ENCODE measurements around the gene POC1A.

Gene POC1A

GRCh38 chr3:52149726-52150125 is 4.5 kb downstream of the POC1A start:
- no peak overlapping the region for H3K4me3 ChIP-seq (ENCODE audit: low read depth in 1 of 2, low read length in 2 of 2)
- peaks cover 5 to 8% of the 10 kb centered on the region in 2 donors for H3K4me1 ChIP-seq (ENCODE audit: control insufficient read depth in 1 of 2, insufficient read depth in 2 of 2, low read length in 2 of 2)
- no peak overlapping the region for H3K27ac ChIP-seq (ENCODE audit: low read length)
- no peaks in the 10 kb centered on the region for H3K27me3 ChIP-seq (ENCODE audit: low read depth, low read length)
- H3K36me3 ChIP-seq (ENCODE audit: control insufficient read depth in 1 of 2, insufficient read depth in 2 of 2, low read length in 2 of 2) = no peaks in the 10 kb centered on the region
- H3K9me3 ChIP-seq (ENCODE audit: control insufficient read depth in 1 of 2, low read length in 2 of 2) = no peaks in the 10 kb centered on the region

GRCh38 chr3:52149021-52149420 is 5.2 kb downstream of the POC1A start:
- no peaks in the 10 kb centered on the region for H3K9me3 ChIP-seq (ENCODE audit: control insufficient read depth in 1 of 2, low read length in 2 of 2)
- H3K4me3 ChIP-seq (ENCODE audit: low read depth in 1 of 2, low read length in 2 of 2) = no peak overlapping the region
- H3K27me3 ChIP-seq (ENCODE audit: low read depth, low read length) = no peaks in the 10 kb centered on the region
- H3K36me3 ChIP-seq (ENCODE audit: control insufficient read depth in 1 of 2, insufficient read depth in 2 of 2, low read length in 2 of 2) = no peaks in the 10 kb centered on the region
- peaks cover 5 to 9% of the 10 kb centered on the region in 2 donors for H3K4me1 ChIP-seq (ENCODE audit: control insufficient read depth in 1 of 2, insufficient read depth in 2 of 2, low read length in 2 of 2)
- H3K27ac ChIP-seq (ENCODE audit: low read length) = no peak overlapping the region

GRCh38 chr3:52147804-52148203 is 6.4 kb downstream of the POC1A start:
- no peak overlapping the region for H3K27ac ChIP-seq (ENCODE audit: low read length)
- H3K4me3 ChIP-seq (ENCODE audit: low read depth in 1 of 2, low read length in 2 of 2) = no peak overlapping the region
- no peaks in the 10 kb centered on the region for H3K9me3 ChIP-seq (ENCODE audit: control insufficient read depth in 1 of 2, low read length in 2 of 2)
- no peaks in the 10 kb centered on the region for H3K36me3 ChIP-seq (ENCODE audit: control insufficient read depth in 1 of 2, insufficient read depth in 2 of 2, low read length in 2 of 2)
- H3K4me1 ChIP-seq (ENCODE audit: control insufficient read depth in 1 of 2, insufficient read depth in 2 of 2, low read length in 2 of 2) = peaks cover 0 to 4% of the 10 kb centered on the region in 2 donors
- no peaks in the 10 kb centered on the region for H3K27me3 ChIP-seq (ENCODE audit: low read depth, low read length)

- no peaks in the 10 kb centered on the region for H3K36me3 ChIP-seq (ENCODE audit: control insufficient read depth in 1 of 2, insufficient read depth in 2 of 2, low read length in 2 of 2)
Measured at GRCh38 chr3:52146811-52147210, 7.4 kb downstream of the POC1A start.

GRCh38 chr3:52146189-52146588 is 8.0 kb downstream of the POC1A start:
- Histone ChIP-seq H3K27ac (ENCODE audit: low read length) (no peak overlapping the region), H3K4me3 (ENCODE audit: low read depth in 1 of 2, low read length in 2 of 2) (no peak overlapping the region), H3K9me3 (ENCODE audit: control insufficient read depth in 1 of 2, low read length in 2 of 2) (no peaks in the 10 kb centered on the region), H3K27me3 (ENCODE audit: low read depth, low read length) (no peaks in the 10 kb centered on the region), H3K4me1 (ENCODE audit: control insufficient read depth in 1 of 2, insufficient read depth in 2 of 2, low read length in 2 of 2) (peaks cover 0 to 4% of the 10 kb centered on the region in 2 donors), H3K36me3 (ENCODE audit: control insufficient read depth in 1 of 2, insufficient read depth in 2 of 2, low read length in 2 of 2) (no peaks in the 10 kb centered on the region)

More at GRCh38 chr3:52146811-52147210, 7.4 kb downstream of the POC1A start:
- Histone ChIP-seq H3K9me3 (ENCODE audit: control insufficient read depth in 1 of 2, low read length in 2 of 2) (no peaks in the 10 kb centered on the region), H3K4me1 (ENCODE audit: control insufficient read depth in 1 of 2, insufficient read depth in 2 of 2, low read length in 2 of 2) (peaks cover 0 to 4% of the 10 kb centered on the region in 2 donors), H3K27ac (ENCODE audit: low read length) (no peak overlapping the region), H3K4me3 (ENCODE audit: low read depth in 1 of 2, low read length in 2 of 2) (no peak overlapping the region), H3K27me3 (ENCODE audit: low read depth, low read length) (no peaks in the 10 kb centered on the region)

- no peaks in the 10 kb centered on the region for H3K27me3 ChIP-seq (ENCODE audit: low read depth, low read length)
- H3K27ac ChIP-seq (ENCODE audit: low read length) = no peak overlapping the region
- H3K4me3 ChIP-seq (ENCODE audit: low read depth in 1 of 2, low read length in 2 of 2) = no peak overlapping the region
- no peaks in the 10 kb centered on the region for H3K36me3 ChIP-seq (ENCODE audit: control insufficient read depth in 1 of 2, insufficient read depth in 2 of 2, low read length in 2 of 2)
- H3K9me3 ChIP-seq (ENCODE audit: control insufficient read depth in 1 of 2, low read length in 2 of 2) = no peaks in the 10 kb centered on the region
- H3K4me1 ChIP-seq (ENCODE audit: control insufficient read depth in 1 of 2, insufficient read depth in 2 of 2, low read length in 2 of 2) = peaks cover 0 to 4% of the 10 kb centered on the region in 2 donors
Measured at GRCh38 chr3:52145736-52146110, 8.5 kb downstream of the POC1A start.

- peaks cover 0 to 4% of the 10 kb centered on the region in 2 donors for H3K4me1 ChIP-seq (ENCODE audit: control insufficient read depth in 1 of 2, insufficient read depth in 2 of 2, low read length in 2 of 2)
- H3K27me3 ChIP-seq (ENCODE audit: low read depth, low read length) = no peaks in the 10 kb centered on the region
- H3K4me3 ChIP-seq (ENCODE audit: low read depth in 1 of 2, low read length in 2 of 2) = no peak overlapping the region
- H3K27ac ChIP-seq (ENCODE audit: low read length) = no peak overlapping the region
- H3K36me3 ChIP-seq (ENCODE audit: control insufficient read depth in 1 of 2, insufficient read depth in 2 of 2, low read length in 2 of 2) = no peaks in the 10 kb centered on the region
- no peaks in the 10 kb centered on the region for H3K9me3 ChIP-seq (ENCODE audit: control insufficient read depth in 1 of 2, low read length in 2 of 2)
Measured at GRCh38 chr3:52144796-52145735, 9.2 kb downstream of the POC1A start.

- no peak overlapping the region for H3K27ac ChIP-seq (ENCODE audit: low read length)
- no peaks in the 10 kb centered on the region for H3K27me3 ChIP-seq (ENCODE audit: low read depth, low read length)
- H3K4me1 ChIP-seq (ENCODE audit: control insufficient read depth in 1 of 2, insufficient read depth in 2 of 2, low read length in 2 of 2) = peaks cover 0 to 4% of the 10 kb centered on the region in 2 donors
- H3K9me3 ChIP-seq (ENCODE audit: control insufficient read depth in 1 of 2, low read length in 2 of 2) = no peaks in the 10 kb centered on the region
- no peaks in the 10 kb centered on the region for H3K36me3 ChIP-seq (ENCODE audit: control insufficient read depth in 1 of 2, insufficient read depth in 2 of 2, low read length in 2 of 2)
- no peak overlapping the region for H3K4me3 ChIP-seq (ENCODE audit: low read depth in 1 of 2, low read length in 2 of 2)
Measured at GRCh38 chr3:52144034-52144795, 10.0 kb downstream of the POC1A start.

GRCh38 chr3:52143616-52144015 is 10.6 kb downstream of the POC1A start:
- H3K4me3 ChIP-seq (ENCODE audit: low read depth in 1 of 2, low read length in 2 of 2) = no peak overlapping the region
- no peaks in the 10 kb centered on the region for H3K36me3 ChIP-seq (ENCODE audit: control insufficient read depth in 1 of 2, insufficient read depth in 2 of 2, low read length in 2 of 2)
- peaks cover 0 to 4% of the 10 kb centered on the region in 2 donors for H3K4me1 ChIP-seq (ENCODE audit: control insufficient read depth in 1 of 2, insufficient read depth in 2 of 2, low read length in 2 of 2)
- no peak overlapping the region for H3K27ac ChIP-seq (ENCODE audit: low read length)
- H3K9me3 ChIP-seq (ENCODE audit: control insufficient read depth in 1 of 2, low read length in 2 of 2) = no peaks in the 10 kb centered on the region
- H3K27me3 ChIP-seq (ENCODE audit: low read depth, low read length) = no peaks in the 10 kb centered on the region

GRCh38 chr3:52143156-52143555 is 11.1 kb downstream of the POC1A start:
- Histone ChIP-seq H3K4me1 (ENCODE audit: control insufficient read depth in 1 of 2, insufficient read depth in 2 of 2, low read length in 2 of 2) (peaks cover 0 to 4% of the 10 kb centered on the region in 2 donors), H3K9me3 (ENCODE audit: control insufficient read depth in 1 of 2, low read length in 2 of 2) (no peaks in the 10 kb centered on the region), H3K4me3 (ENCODE audit: low read depth in 1 of 2, low read length in 2 of 2) (no peak overlapping the region), H3K36me3 (ENCODE audit: control insufficient read depth in 1 of 2, insufficient read depth in 2 of 2, low read length in 2 of 2) (no peaks in the 10 kb centered on the region), H3K27ac (ENCODE audit: low read length) (no peak overlapping the region), H3K27me3 (ENCODE audit: low read depth, low read length) (no peaks in the 10 kb centered on the region)

GRCh38 chr3:52141751-52142150 is 12.5 kb downstream of the POC1A start:
- Histone ChIP-seq H3K27me3 (ENCODE audit: low read depth, low read length) (no peaks in the 10 kb centered on the region), H3K4me3 (ENCODE audit: low read depth in 1 of 2, low read length in 2 of 2) (no peak overlapping the region), H3K4me1 (ENCODE audit: control insufficient read depth in 1 of 2, insufficient read depth in 2 of 2, low read length in 2 of 2) (peaks cover 0 to 4% of the 10 kb centered on the region in 2 donors), H3K9me3 (ENCODE audit: control insufficient read depth in 1 of 2, low read length in 2 of 2) (no peaks in the 10 kb centered on the region), H3K36me3 (ENCODE audit: control insufficient read depth in 1 of 2, insufficient read depth in 2 of 2, low read length in 2 of 2) (no peaks in the 10 kb centered on the region), H3K27ac (ENCODE audit: low read length) (no peak overlapping the region)
